ENCODE results near the gene FBF1.

The FBF1 gene

DNA sequence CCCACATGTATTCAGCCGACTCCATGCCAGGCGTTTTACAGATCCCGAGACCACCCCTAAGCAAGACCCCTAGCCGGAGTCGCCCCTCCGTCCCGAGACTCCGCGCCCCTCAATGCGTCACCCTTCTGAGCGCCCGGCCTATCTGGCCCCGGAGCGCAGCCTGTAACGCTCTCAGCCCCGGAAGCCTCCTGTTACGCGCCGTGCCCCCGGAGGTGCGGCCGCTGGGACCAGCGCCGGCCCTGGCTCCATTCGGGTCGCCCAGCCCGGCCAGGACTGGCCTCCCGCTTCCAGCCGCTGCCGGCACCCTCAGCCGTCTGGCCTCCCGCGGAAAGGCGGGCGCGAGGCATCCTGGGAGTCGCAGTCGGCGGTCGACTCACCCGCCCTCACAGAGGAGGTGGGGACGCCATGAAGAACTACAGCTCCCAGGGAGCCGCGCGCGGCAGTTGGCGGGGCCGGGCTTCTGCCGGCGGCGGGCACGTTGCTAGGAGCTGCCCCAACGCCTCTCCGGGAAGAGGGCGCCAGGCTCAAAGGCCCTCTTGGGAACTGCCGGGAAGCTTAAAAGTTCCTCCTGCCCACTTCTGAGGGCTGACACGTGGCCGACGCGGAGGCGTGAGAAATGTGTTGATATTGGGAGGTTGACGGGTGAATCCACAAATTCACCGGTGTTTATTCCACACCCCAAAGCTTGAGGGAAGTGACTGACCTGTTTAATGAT lies at the start of gene FBF1 (continued):
- TF ChIP-seq ZNF658 (tag by site-specific recombination; IDR thresholded peaks at IDR 0.05): no peak
- TF ChIP-seq PRDM1 (tag by site-specific recombination; IDR thresholded peaks at IDR 0.05): no peak
- no peak for TF ChIP-seq SCRT1 (tag by site-specific recombination; IDR thresholded peaks at IDR 0.05; ENCODE audit: borderline replicate concordance)
- TF ChIP-seq ZBTB17 (tag by site-specific recombination; IDR thresholded peaks at IDR 0.05): peak; percentile 99
- no peak for TF ChIP-seq ZNF202 (tag by site-specific recombination; IDR thresholded peaks at IDR 0.05; ENCODE audit: borderline replicate concordance)
- TF ChIP-seq, protein P1, sequence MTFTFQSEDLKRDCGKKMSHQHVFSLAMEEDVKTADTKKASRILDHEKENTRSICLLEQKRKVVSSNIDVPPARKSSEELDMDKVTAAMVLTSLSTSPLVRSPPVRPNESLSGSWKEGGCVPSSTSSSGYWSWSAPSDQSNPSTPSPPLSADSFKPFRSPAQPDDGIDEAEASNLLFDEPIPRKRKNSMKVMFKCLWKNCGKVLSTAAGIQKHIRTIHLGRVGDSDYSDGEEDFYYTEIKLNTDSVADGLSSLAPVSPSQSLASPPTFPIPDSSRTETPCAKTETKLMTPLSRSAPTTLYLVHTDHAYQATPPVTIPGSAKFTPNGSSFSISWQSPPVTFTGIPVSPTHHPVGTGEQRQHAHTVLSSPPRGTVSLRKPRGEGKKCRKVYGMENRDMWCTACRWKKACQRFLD (tag by site-specific recombination; IDR thresholded peaks at IDR 0.05): no peak
- TF ChIP-seq ZNF391 (tag by site-specific recombination; IDR thresholded peaks at IDR 0.05; ENCODE audit: borderline replicate concordance, low read depth): peak; percentile 39; the same call in 1 of the 2 replicates
- no peak for TF ChIP-seq ZNF626 (tag by site-specific recombination; IDR thresholded peaks at IDR 0.05)
- no peak for TF ChIP-seq ZNF184 (tag by site-specific recombination; IDR thresholded peaks at IDR 0.05)
- no peak for TF ChIP-seq ZSCAN18 (tag by site-specific recombination; IDR thresholded peaks at IDR 0.05)
- TF ChIP-seq ZNF629 (tag by site-specific recombination; IDR thresholded peaks at IDR 0.05): peak; percentile 53; the same call in 1 of the 2 replicates
- peak; percentile 64 for TF ChIP-seq SCRT2 (tag by site-specific recombination; IDR thresholded peaks at IDR 0.05)
- TF ChIP-seq ZSCAN23 (tag by site-specific recombination; IDR thresholded peaks at IDR 0.05): no peak; the same call in 1 of the 2 replicates
- TF ChIP-seq, protein P2, sequence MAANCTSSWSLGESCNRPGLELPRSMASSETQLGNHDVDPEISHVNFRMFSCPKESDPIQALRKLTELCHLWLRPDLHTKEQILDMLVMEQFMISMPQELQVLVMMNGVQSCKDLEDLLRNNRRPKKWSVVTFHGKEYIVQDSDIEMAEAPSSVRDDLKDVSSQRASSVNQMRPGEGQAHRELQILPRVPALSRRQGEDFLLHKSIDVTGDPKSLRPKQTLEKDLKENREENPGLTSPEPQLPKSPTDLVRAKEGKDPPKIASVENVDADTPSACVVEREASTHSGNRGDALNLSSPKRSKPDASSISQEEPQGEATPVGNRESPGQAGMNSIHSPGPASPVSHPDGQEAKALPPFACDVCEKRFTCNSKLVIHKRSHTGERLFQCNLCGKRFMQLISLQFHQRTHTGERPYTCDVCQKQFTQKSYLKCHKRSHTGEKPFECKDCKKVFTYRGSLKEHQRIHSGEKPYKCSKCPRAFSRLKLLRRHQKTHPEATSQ (tag by site-specific recombination; IDR thresholded peaks at IDR 0.05): 0 out of 2 replicates have a peak, but pooled peaks have one; percentile 85
- no peak for TF ChIP-seq BCL11A (tag by site-specific recombination; IDR thresholded peaks at IDR 0.05; ENCODE audit: low read depth)
- no peak for TF ChIP-seq ZNF221 (tag by site-specific recombination; IDR thresholded peaks at IDR 0.05; ENCODE audit: borderline replicate concordance)
- TF ChIP-seq, protein P3, sequence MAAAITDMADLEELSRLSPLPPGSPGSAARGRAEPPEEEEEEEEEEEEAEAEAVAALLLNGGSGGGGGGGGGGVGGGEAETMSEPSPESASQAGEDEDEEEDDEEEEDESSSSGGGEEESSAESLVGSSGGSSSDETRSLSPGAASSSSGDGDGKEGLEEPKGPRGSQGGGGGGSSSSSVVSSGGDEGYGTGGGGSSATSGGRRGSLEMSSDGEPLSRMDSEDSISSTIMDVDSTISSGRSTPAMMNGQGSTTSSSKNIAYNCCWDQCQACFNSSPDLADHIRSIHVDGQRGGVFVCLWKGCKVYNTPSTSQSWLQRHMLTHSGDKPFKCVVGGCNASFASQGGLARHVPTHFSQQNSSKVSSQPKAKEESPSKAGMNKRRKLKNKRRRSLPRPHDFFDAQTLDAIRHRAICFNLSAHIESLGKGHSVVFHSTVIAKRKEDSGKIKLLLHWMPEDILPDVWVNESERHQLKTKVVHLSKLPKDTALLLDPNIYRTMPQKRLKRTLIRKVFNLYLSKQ (tag by site-specific recombination; IDR thresholded peaks at IDR 0.05; ENCODE audit: borderline replicate concordance): no peak
- peak; percentile 21 for TF ChIP-seq KLF1 (tag by site-specific recombination; IDR thresholded peaks at IDR 0.05)
- TF ChIP-seq BCL6B (tag by site-specific recombination; IDR thresholded peaks at IDR 0.05): no peak
- TF ChIP-seq ZFP37 (tag by site-specific recombination; IDR thresholded peaks at IDR 0.05): peak; percentile 85; the same call in 1 of the 2 replicates
- peak; percentile 68 for TF ChIP-seq ZNF449 (tag by site-specific recombination; IDR thresholded peaks at IDR 0.05)
- peak; percentile 80 for TF ChIP-seq ZSCAN30 (tag by site-specific recombination; IDR thresholded peaks at IDR 0.05)
- TF ChIP-seq ZNF558 (tag by site-specific recombination; IDR thresholded peaks at IDR 0.05): 0 out of 2 replicates have a peak, but pooled peaks have one; percentile 12
- no peak for TF ChIP-seq ZNF18 (tag by site-specific recombination; IDR thresholded peaks at IDR 0.05)
- TF ChIP-seq ZNF677 (tag by site-specific recombination; IDR thresholded peaks at IDR 0.05): no peak
- TF ChIP-seq ZNF433 (tag by site-specific recombination; IDR thresholded peaks at IDR 0.05; ENCODE audit: low read depth): no peak

Data from HEK293 (cell line).